Astrocyte (in vitro differentiated cells and primary cell): ENCODE measurements around the gene KRTAP4-3. TPM values are rescaled to one million over a fixed set of nuclear protein-coding genes. Genes with fewer than 3 reads are reported as not detected.

Experiments
- DNase-seq: peaks from one replicate; pipeline ENCODE4 v3.0.0-alpha.2; 2010; ENCODE audit warnings: low read depth
- FAIRE-seq: peaks from 2 replicates; lab custom pipeline; 2011; peaks lifted over from hg19 to GRCh38; lab: Jason Lieb, UNC
- H2AFZ ChIP-seq: 2 replicates; pipeline ENCODE4 v1.6.0; 2012; ENCODE audit warnings: low read depth, low read length, inconsistent platforms
- H3K27ac ChIP-seq: 2 replicates; pipeline ENCODE4 v1.5.1; 2011; ENCODE audit warnings: low read depth, low read length, inconsistent platforms
- H3K27me3 ChIP-seq: 2 replicates; pipeline ENCODE4 v1.6.0; 2011; ENCODE audit warnings: low read length, inconsistent platforms; ENCODE audit not compliant: insufficient read depth
- H3K36me3 ChIP-seq: 2 replicates; pipeline ENCODE4 v1.5.1; 2011; ENCODE audit warnings: low read length, inconsistent platforms; ENCODE audit not compliant: insufficient read depth
- H3K4me1 ChIP-seq: 2 replicates; pipeline ENCODE4 v1.5.1; 2011; ENCODE audit warnings: low read length, inconsistent platforms; ENCODE audit not compliant: insufficient read depth
- H3K4me2 ChIP-seq: 2 replicates; pipeline ENCODE4 v1.6.0; 2012; ENCODE audit warnings: low read length, inconsistent platforms
- H3K4me3 ChIP-seq: 2 replicates; pipeline ENCODE4 v1.5.1; 2011; ENCODE audit warnings: low read depth, mild to moderate bottlenecking, low read length, inconsistent platforms; ENCODE audit not compliant: insufficient read depth
- H3K79me2 ChIP-seq: 2 replicates; pipeline ENCODE4 v1.6.0; 2012; ENCODE audit warnings: mild to moderate bottlenecking, low read length, inconsistent platforms; ENCODE audit not compliant: insufficient read depth
- H3K9ac ChIP-seq: 2 replicates; pipeline ENCODE4 v1.6.0; 2012; ENCODE audit warnings: mild to moderate bottlenecking, low read length, inconsistent platforms
- H3K9me3 ChIP-seq: 2 replicates; pipeline ENCODE4 v1.5.1; 2012; ENCODE audit warnings: low read depth, mild to moderate bottlenecking, low read length, inconsistent platforms; ENCODE audit not compliant: insufficient read depth
- H4K20me1 ChIP-seq: 2 replicates; pipeline ENCODE4 v1.6.0; 2012; ENCODE audit warnings: low read length, inconsistent platforms; ENCODE audit not compliant: insufficient read depth
- H3K27ac Mint-ChIP-seq: one replicate; pipeline ENCODE4 v1.8.0; 2021; ENCODE audit warnings: mild to moderate bottlenecking, mixed read lengths; ENCODE audit not compliant: unreplicated experiment
- H3K27me3 Mint-ChIP-seq: one replicate; pipeline ENCODE4 v1.8.0; 2021; ENCODE audit warnings: low read depth, mixed read lengths; ENCODE audit not compliant: unreplicated experiment
- H3K36me3 Mint-ChIP-seq: one replicate; pipeline ENCODE4 v1.8.0; 2021; ENCODE audit warnings: low read depth, mixed read lengths; ENCODE audit not compliant: unreplicated experiment
- H3K4me1 Mint-ChIP-seq: one replicate; pipeline ENCODE4 v1.8.0; 2021; ENCODE audit warnings: low read depth, mixed read lengths; ENCODE audit not compliant: unreplicated experiment
- H3K4me3 Mint-ChIP-seq: one replicate; pipeline ENCODE4 v1.8.0; 2021; ENCODE audit warnings: mild to moderate bottlenecking, moderate library complexity, mixed read lengths; ENCODE audit not compliant: unreplicated experiment
- H3K9me3 Mint-ChIP-seq: one replicate; pipeline ENCODE4 v1.8.0; 2021; ENCODE audit warnings: mild to moderate bottlenecking, mixed read lengths; ENCODE audit not compliant: unreplicated experiment
- EZH2 ChIP-seq: IDR thresholded peaks from 2 replicates; pipeline ENCODE4 v1.6.1; 2012; ENCODE audit warnings: mild to moderate bottlenecking, low read length, inconsistent platforms; ENCODE audit not compliant: insufficient read depth
- total RNA-seq: library from RNA; stranded (reverse); gene quantifications from 2 replicates; pipeline ENCODE4 v1.2.1, GENCODE V29; 2021
- TF ChIP-seq, protein P1 (sequence below): IDR thresholded peaks from 2 replicates; pipeline ENCODE4 v1.5.1; 2011; ENCODE audit warnings: low read depth, mild to moderate bottlenecking, inconsistent platforms, low read length, moderate library complexity; ENCODE audit not compliant: insufficient read depth

The KRTAP4-3 gene
- total RNA-seq, 1 donor from 2014 or later: not detected

DNA sequence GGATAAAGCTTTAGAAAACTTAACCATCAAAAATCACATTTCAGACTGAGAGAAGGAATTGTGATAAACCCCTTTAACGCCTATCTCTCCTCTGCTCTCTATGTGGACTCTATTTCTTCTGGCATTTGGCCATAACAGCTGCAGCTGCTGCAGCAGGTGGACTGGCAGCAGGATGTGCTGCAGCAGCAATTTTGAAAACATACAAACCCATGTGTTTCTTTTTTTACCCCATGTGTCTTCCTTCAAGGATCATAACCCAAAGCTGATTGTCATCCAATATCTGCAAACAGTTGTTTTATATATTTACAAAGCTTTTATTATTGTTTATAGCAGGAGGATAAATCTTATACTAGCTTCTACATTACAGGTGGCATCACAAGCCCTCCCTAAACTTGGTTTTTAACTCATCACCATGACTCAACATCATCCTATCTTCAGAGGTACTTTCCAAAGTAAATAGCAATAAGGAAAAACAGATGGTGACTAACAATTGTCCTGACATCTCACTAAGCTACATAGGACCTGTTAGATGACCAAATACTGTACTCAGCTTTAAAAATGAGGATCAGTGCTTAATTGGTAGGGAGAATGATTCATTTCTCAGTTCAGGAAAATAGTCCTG lies 43.9 kb upstream of the KRTAP4-3 start:
- Histone ChIP-seq H3K9ac (no peak overlapping the region), H3K4me3 (no peak overlapping the region), H3K4me1 (no peaks in the 10 kb centered on the region), H3K27me3 (no peaks in the 10 kb centered on the region), H2AFZ (no peak overlapping the region), H4K20me1 (no peaks in the 10 kb centered on the region), H3K27ac (no peak overlapping the region), H3K4me2 (no peak overlapping the region), H3K9me3 (no peaks in the 10 kb centered on the region), H3K36me3 (no peaks in the 10 kb centered on the region), H3K79me2 (no peaks in the 10 kb centered on the region)
- no peak overlapping the region for H3K4me3 Mint-ChIP-seq
- FAIRE-seq (no peak), DNase-seq (peak; percentile 35)
- no peak overlapping the region for H3K27ac Mint-ChIP-seq
- peaks cover 2% of the 10 kb centered on the region for H3K36me3 Mint-ChIP-seq
- H3K9me3 Mint-ChIP-seq: peaks cover 3% of the 10 kb centered on the region
- H3K4me1 Mint-ChIP-seq: no peaks in the 10 kb centered on the region
- no peak for TF ChIP-seq EZH2
- TF ChIP-seq, protein P1, sequence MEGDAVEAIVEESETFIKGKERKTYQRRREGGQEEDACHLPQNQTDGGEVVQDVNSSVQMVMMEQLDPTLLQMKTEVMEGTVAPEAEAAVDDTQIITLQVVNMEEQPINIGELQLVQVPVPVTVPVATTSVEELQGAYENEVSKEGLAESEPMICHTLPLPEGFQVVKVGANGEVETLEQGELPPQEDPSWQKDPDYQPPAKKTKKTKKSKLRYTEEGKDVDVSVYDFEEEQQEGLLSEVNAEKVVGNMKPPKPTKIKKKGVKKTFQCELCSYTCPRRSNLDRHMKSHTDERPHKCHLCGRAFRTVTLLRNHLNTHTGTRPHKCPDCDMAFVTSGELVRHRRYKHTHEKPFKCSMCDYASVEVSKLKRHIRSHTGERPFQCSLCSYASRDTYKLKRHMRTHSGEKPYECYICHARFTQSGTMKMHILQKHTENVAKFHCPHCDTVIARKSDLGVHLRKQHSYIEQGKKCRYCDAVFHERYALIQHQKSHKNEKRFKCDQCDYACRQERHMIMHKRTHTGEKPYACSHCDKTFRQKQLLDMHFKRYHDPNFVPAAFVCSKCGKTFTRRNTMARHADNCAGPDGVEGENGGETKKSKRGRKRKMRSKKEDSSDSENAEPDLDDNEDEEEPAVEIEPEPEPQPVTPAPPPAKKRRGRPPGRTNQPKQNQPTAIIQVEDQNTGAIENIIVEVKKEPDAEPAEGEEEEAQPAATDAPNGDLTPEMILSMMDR: no peak
- peaks cover 16% of the 10 kb centered on the region for H3K27me3 Mint-ChIP-seq

DNA sequence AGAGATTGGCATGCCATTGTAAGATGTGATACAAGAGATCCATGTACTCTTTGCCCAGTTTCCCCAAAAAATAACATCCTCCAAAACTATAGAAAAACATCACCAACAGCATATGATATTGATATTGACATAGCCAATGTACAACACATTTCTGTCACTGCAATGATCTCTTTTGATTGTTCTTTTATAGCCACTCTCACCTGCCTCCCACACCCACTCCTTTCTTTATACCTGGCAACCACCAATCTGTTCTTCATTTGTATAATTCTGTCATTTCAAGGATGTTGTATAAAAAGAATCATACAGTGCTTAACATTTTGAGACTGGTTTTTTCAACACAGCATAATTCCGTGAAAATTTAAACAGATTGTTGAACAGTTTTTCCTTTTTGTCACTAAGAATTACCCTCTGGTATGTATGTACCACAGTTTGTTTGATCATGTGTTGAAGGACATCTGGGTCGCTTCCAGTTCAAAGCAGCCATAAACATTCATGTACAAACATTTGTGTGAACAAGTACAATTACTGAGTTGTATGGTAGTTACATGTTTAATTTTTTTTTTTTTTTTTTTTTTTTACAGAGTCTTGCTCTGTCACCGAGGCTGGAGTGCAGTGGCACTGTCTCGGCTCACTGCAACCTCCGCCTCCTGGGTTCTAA lies 31.5 kb upstream of the KRTAP4-3 start:
- TF ChIP-seq, protein P1: no peak
- no peak for TF ChIP-seq EZH2
- Histone ChIP-seq H3K9me3 (no peaks in the 10 kb centered on the region), H3K27ac (no peak overlapping the region), H4K20me1 (no peaks in the 10 kb centered on the region), H3K9ac (no peak overlapping the region), H3K36me3 (no peaks in the 10 kb centered on the region), H3K4me3 (no peak overlapping the region), H2AFZ (no peak overlapping the region), H3K4me2 (no peak overlapping the region), H3K4me1 (no peaks in the 10 kb centered on the region), H3K27me3 (peaks cover 2% of the 10 kb centered on the region), H3K79me2 (no peaks in the 10 kb centered on the region)
- peaks cover 7% of the 10 kb centered on the region for H3K9me3 Mint-ChIP-seq
- peaks cover 10% of the 10 kb centered on the region for H3K27me3 Mint-ChIP-seq
- H3K4me1 Mint-ChIP-seq: no peaks in the 10 kb centered on the region
- H3K27ac Mint-ChIP-seq: no peak overlapping the region
- DNase-seq (no peak), FAIRE-seq (no peak)
- H3K36me3 Mint-ChIP-seq: no peaks in the 10 kb centered on the region
- no peak overlapping the region for H3K4me3 Mint-ChIP-seq

DNA sequence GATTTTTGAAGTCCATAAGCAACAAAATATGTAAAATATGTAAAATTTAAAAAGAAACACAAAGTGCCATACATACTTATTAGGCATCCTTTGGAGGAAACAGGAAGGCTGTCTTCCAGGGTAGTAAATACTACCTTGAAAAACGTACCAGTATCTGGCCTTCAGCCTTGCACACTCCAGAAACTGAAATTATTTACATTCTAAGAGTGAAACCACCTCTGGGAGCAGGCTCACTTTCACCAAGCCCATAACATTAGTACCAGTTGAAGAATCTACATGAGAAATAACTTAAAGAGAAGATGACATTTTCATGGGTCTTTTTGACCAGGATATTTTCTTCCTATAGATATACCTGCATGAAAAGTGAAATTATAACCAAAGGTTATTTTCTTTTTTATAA lies 28.0 kb upstream of the KRTAP4-3 start:
- H3K4me1 ChIP-seq: no peaks in the 10 kb centered on the region
- H3K4me2 ChIP-seq: no peak overlapping the region
- no peaks in the 10 kb centered on the region for H4K20me1 ChIP-seq
- no peak overlapping the region for H3K27ac ChIP-seq
- TF ChIP-seq EZH2: no peak
- TF ChIP-seq, protein P1: no peak
- no peaks in the 10 kb centered on the region for H3K36me3 Mint-ChIP-seq
- H2AFZ ChIP-seq: no peak overlapping the region
- no peak for FAIRE-seq
- H3K27ac Mint-ChIP-seq: no peak overlapping the region
- no peaks in the 10 kb centered on the region for H3K79me2 ChIP-seq
- no peaks in the 10 kb centered on the region for H3K36me3 ChIP-seq
- no peaks in the 10 kb centered on the region for H3K9me3 ChIP-seq
- DNase-seq: no peak
- H3K4me3 Mint-ChIP-seq: no peak overlapping the region
- H3K9ac ChIP-seq: no peak overlapping the region
- no peak overlapping the region for H3K4me3 ChIP-seq
- no peaks in the 10 kb centered on the region for H3K4me1 Mint-ChIP-seq
- H3K27me3 Mint-ChIP-seq: peaks cover 10% of the 10 kb centered on the region
- peaks cover 2% of the 10 kb centered on the region for H3K27me3 ChIP-seq
- H3K9me3 Mint-ChIP-seq: peaks cover 9% of the 10 kb centered on the region
